Measurements from ENCODE around the gene RRP1.

RRP1 gene

GRCh38 chr21:43789276-43790009 is at the start of gene RRP1:
TSS of gene RRP1 (plus strand) at chr21:43789577. CDS start at chr21:43789630, 53 bp downstream.
- peak; percentile 50 for TF ChIP-seq CTCF (conservative IDR thresholded peaks at IDR 0.05; ENCODE audit: low read depth, low read length)
- peak; percentile 89 for DNase-seq (ENCODE audit: low read depth)
- H3K4me3 ChIP-seq (ENCODE audit: low read depth, low read length) = peak within 1 kb of the TSS; percentile 97

DNA sequence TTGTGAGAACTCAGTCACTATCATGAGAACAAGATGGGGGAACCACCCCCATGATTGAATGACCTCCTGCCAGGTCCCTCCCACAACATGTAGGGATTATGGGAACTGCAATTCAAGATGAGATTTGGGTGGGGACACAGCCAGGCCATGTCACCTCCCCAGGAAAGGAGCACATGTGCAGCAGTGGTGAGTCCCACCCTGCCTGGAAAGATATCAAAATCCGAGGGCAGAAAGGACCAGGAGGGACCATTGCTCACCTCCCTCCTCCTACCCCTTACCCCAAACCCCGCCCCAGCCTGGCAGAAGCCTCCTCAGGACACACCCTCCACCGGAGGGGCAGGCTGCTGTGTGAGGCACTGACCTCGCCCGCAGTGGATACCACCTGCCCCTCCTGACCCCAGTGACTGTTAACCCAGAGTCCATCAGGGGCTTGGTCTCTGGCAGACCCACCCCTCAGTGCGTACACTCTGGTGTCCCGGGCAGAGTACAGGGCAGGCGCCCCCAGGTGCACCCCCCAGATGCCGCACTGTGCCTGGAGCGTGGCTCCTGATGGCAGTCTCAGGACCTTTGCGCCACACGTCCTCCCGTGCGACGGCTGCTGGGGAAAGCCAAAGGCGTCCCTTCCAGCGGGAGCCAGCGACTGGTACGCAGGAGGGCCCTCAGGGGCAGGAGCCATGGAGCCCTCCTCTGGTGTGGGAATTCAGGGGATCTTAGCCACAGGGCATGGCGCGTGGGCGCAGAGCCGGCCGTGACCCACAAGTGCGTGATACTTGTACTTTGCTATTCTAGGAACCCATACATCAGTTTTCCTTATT is 49.5 kb upstream of the RRP1 start:
- H3K4me3 ChIP-seq (ENCODE audit: low read depth, low read length) = no peak overlapping the region
- no peak for DNase-seq (ENCODE audit: low read depth)
- no peak for TF ChIP-seq CTCF (conservative IDR thresholded peaks at IDR 0.05; ENCODE audit: low read depth, low read length)

GRCh38 chr21:43740497-43741156 is 48.8 kb upstream of the RRP1 start:
- H3K4me3 ChIP-seq (ENCODE audit: low read depth, low read length) = no peak overlapping the region
- TF ChIP-seq CTCF (conservative IDR thresholded peaks at IDR 0.05; ENCODE audit: low read depth, low read length) = no peak
- peak; percentile 45 for DNase-seq (ENCODE audit: low read depth)

GRCh38 chr21:43741423-43742096 is 47.8 kb upstream of the RRP1 start:
- TF ChIP-seq CTCF (conservative IDR thresholded peaks at IDR 0.05; ENCODE audit: low read depth, low read length) = no peak
- no peak for DNase-seq (ENCODE audit: low read depth)

DNA sequence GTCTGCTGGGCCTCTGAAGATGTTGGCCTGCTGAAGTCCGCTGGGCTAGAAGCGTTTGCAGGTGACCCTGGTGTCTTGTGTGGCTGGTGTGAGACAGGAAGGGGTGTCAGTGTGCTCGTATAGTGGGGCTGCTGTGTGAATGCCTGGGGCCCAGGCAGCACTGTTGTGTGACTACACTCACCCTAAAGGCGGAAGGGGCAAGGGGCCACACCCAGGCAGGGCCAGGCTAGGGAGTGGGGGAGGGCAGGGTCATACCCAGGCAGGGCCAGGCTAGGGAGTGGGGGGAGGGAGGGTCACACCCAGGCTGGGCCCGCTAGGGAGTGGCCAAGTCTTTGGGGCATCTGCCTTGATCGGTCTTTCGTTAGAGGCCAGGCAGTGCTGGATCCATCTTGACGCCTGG is 45.4 kb upstream of the RRP1 start:
- no peak for TF ChIP-seq CTCF (conservative IDR thresholded peaks at IDR 0.05; ENCODE audit: low read depth, low read length)
- H3K4me3 ChIP-seq (ENCODE audit: low read depth, low read length) = no peak overlapping the region
- DNase-seq (ENCODE audit: low read depth) = no peak

More at GRCh38 chr21:43741423-43742096, 47.8 kb upstream of the RRP1 start:
- no peak overlapping the region for H3K4me3 ChIP-seq (ENCODE audit: low read depth, low read length)

DNA sequence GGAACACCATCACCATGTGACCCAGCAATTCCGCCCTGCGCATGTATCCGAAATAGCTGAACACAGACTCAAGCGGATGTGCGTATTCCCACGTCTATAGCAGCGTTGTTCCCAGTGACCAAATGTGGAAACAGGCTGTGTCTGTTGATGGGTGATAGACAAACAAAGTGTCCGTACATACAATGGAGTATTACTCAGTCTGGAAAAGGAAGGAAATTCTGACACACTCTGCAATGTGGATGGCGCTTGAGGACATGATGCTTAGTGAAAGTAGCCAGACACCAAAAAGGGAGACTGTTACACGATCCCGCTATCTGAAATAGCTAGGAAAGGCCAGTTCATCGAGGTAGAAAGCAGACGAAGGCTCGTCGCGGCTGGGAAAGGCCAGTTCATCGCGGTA is 44.7 kb upstream of the RRP1 start:
- DNase-seq (ENCODE audit: low read depth) = no peak
- no peak for TF ChIP-seq CTCF (conservative IDR thresholded peaks at IDR 0.05; ENCODE audit: low read depth, low read length)
- H3K4me3 ChIP-seq (ENCODE audit: low read depth, low read length) = no peak overlapping the region

Measured in choroid plexus epithelial cell (primary cell).